ENCODE measurements around the gene BHMT.
"Not testable (repeated sequence)": the region's sequence is repeated elsewhere in the genome, so short reads cannot be mapped to it uniquely, and the experiment has no call there.

BHMT gene

DNA sequence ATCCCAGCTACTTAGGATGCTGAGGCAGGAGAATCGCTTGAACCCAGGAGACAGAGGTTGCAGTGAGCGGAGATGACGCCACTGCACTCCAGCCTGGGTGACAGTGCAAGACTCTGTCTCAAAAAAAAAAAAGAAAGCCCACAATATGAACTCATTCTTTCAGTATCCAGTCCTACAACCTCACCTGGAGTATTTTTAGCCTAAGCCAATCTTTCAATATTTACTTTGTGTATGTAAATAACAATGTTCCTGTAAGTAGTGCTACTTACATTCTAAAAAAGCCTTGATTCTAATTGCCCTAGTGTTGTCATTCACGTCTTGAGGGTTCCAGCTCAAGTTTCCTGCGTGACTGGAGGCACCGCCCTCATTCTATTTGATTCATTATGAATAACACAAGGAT lies 62.0 kb downstream of the BHMT start:
- TF ChIP-seq, protein P1, sequence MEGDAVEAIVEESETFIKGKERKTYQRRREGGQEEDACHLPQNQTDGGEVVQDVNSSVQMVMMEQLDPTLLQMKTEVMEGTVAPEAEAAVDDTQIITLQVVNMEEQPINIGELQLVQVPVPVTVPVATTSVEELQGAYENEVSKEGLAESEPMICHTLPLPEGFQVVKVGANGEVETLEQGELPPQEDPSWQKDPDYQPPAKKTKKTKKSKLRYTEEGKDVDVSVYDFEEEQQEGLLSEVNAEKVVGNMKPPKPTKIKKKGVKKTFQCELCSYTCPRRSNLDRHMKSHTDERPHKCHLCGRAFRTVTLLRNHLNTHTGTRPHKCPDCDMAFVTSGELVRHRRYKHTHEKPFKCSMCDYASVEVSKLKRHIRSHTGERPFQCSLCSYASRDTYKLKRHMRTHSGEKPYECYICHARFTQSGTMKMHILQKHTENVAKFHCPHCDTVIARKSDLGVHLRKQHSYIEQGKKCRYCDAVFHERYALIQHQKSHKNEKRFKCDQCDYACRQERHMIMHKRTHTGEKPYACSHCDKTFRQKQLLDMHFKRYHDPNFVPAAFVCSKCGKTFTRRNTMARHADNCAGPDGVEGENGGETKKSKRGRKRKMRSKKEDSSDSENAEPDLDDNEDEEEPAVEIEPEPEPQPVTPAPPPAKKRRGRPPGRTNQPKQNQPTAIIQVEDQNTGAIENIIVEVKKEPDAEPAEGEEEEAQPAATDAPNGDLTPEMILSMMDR (IDR thresholded peaks at IDR 0.05; ENCODE audit: borderline replicate concordance, extremely low read depth, low read length, poor library complexity, severe bottlenecking), result no peak
- TF ChIP-seq EZH2 (IDR thresholded peaks at IDR 0.05; ENCODE audit: borderline replicate concordance, low read depth, low read length, severe bottlenecking), result no peak
- H3K79me2 ChIP-seq (ENCODE audit: insufficient read depth, low read length), result no peaks in the 10 kb centered on the region
- H2AFZ ChIP-seq (ENCODE audit: low read depth, low read length), result no peak overlapping the region
- H3K27ac ChIP-seq (ENCODE audit: low read length), result no peak overlapping the region
- no peaks in the 10 kb centered on the region for H3K4me1 ChIP-seq (ENCODE audit: insufficient read depth, low read length)
- no peaks in the 10 kb centered on the region for H3K9me3 ChIP-seq (ENCODE audit: insufficient read depth, low read length, severe bottlenecking)
- no peaks in the 10 kb centered on the region for H3K36me3 ChIP-seq (ENCODE audit: insufficient read depth, low read length)
- no peak overlapping the region for H3K9ac ChIP-seq (ENCODE audit: low read depth, low read length)
- H3K4me3 ChIP-seq (ENCODE audit: low read depth in 1 of 2, low read length in 2 of 2), result no peak overlapping the region
- no peaks in the 10 kb centered on the region for H3K27me3 ChIP-seq (ENCODE audit: insufficient read depth, low read length, poor library complexity)
- no peak overlapping the region for H3K4me2 ChIP-seq (ENCODE audit: insufficient read depth, low read length)
- no peak for ATAC-seq (ENCODE audit: insufficient read depth, low read depth)
- DNase-seq, result no peak
- no peaks in the 10 kb centered on the region for H4K20me1 ChIP-seq (ENCODE audit: insufficient read depth, low read length)

DNA sequence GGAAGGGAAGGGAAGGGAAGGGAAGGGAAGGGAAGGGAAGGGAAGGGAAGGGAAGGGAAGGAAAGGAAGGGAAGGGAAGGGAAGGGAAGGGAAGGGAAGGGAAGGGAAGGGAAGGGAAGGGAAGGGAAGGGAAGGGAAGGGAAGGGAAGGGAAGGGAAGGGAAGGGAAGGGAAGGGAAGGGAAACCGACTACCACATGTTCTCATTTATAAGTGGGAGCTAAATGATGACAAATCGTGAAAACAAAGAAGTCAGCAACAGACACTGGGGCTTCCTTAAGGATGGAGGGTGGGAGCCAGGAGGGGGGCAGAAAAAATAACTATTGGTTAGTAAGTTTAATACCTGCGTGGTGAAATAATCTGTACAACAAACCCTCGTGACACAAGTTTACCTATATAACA lies 68.8 kb downstream of the BHMT start:
- H3K4me3 ChIP-seq (ENCODE audit: low read depth in 1 of 2, low read length in 2 of 2); H3K27ac ChIP-seq (ENCODE audit: low read length); H3K27me3 ChIP-seq (ENCODE audit: insufficient read depth, low read length, poor library complexity); DNase-seq; H3K9me3 ChIP-seq (ENCODE audit: insufficient read depth, low read length, severe bottlenecking); H3K36me3 ChIP-seq (ENCODE audit: insufficient read depth, low read length); H3K4me2 ChIP-seq (ENCODE audit: insufficient read depth, low read length); H3K79me2 ChIP-seq (ENCODE audit: insufficient read depth, low read length); H2AFZ ChIP-seq (ENCODE audit: low read depth, low read length); H3K9ac ChIP-seq (ENCODE audit: low read depth, low read length); ATAC-seq (ENCODE audit: insufficient read depth, low read depth); H4K20me1 ChIP-seq (ENCODE audit: insufficient read depth, low read length); H3K4me1 ChIP-seq (ENCODE audit: insufficient read depth, low read length): not testable (repeated sequence)

DNA sequence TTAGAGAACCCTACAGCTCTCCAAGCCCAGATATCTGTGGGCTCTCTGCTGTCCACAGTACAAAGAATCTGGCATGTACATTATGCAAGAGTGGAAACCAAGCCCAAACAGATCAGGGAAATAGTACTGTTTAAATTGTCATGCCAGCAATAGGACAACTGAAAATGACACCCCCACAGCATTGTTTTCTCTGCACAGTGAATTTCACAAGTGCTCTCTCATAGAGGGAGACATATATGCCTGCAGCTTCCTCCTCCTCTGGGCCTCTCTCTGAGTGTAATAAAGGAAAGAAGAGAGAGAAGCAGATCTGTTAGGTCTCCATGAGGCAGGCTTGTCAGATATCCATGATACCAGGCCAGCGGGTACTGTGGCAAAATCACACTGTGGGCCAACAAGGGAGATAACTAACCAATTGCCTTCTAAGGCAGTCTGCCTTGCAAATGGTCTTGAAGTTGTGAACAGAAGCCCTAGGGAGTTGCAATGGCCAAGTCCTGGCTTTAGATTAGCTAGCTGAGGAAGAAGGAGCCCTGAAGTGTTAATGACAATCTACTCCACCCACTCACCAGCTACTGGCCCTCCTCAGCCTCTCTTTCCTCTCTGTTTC lies 69.9 kb downstream of the BHMT start:
- no peak for ATAC-seq (ENCODE audit: insufficient read depth, low read depth)

More for the DNA sequence above, 69.9 kb downstream of the BHMT start:
- Histone ChIP-seq H3K27ac (ENCODE audit: low read length) (no peak overlapping the region), H3K27me3 (ENCODE audit: insufficient read depth, low read length, poor library complexity) (no peaks in the 10 kb centered on the region), H2AFZ (ENCODE audit: low read depth, low read length) (no peak overlapping the region), H3K4me3 (ENCODE audit: low read depth in 1 of 2, low read length in 2 of 2) (no peak overlapping the region), H3K36me3 (ENCODE audit: insufficient read depth, low read length) (no peaks in the 10 kb centered on the region), H3K79me2 (ENCODE audit: insufficient read depth, low read length) (no peaks in the 10 kb centered on the region), H3K9ac (ENCODE audit: low read depth, low read length) (no peak overlapping the region), H3K4me1 (ENCODE audit: insufficient read depth, low read length) (no peaks in the 10 kb centered on the region), H4K20me1 (ENCODE audit: insufficient read depth, low read length) (no peaks in the 10 kb centered on the region), H3K9me3 (ENCODE audit: insufficient read depth, low read length, severe bottlenecking) (no peaks in the 10 kb centered on the region), H3K4me2 (ENCODE audit: insufficient read depth, low read length) (no peak overlapping the region)
- TF ChIP-seq, protein P1 (IDR thresholded peaks at IDR 0.05; ENCODE audit: borderline replicate concordance, extremely low read depth, low read length, poor library complexity, severe bottlenecking), result no peak
- TF ChIP-seq EZH2 (IDR thresholded peaks at IDR 0.05; ENCODE audit: borderline replicate concordance, low read depth, low read length, severe bottlenecking), result no peak
- DNase-seq, result no peak
